Stimulated activated CD8-positive, alpha-beta memory T cell treated with anti-CD3 and anti-CD28 coated beads, Interleukin-15, amount 100 ng/mL, for 4 hours (primary cell): ENCODE data around the gene FAM131C.
"Not testable (repeated sequence)": the region's sequence is repeated elsewhere in the genome, so short reads cannot be mapped to it uniquely, and the experiment has no call there.

ENCODE experiments used
- DNase-seq, 2 donors: peaks; one replicate each; pipeline ENCODE4 v3.0.0-alpha.2; 2020; ENCODE audit warnings: low read depth in 2 of 2

FAM131C gene

DNA sequence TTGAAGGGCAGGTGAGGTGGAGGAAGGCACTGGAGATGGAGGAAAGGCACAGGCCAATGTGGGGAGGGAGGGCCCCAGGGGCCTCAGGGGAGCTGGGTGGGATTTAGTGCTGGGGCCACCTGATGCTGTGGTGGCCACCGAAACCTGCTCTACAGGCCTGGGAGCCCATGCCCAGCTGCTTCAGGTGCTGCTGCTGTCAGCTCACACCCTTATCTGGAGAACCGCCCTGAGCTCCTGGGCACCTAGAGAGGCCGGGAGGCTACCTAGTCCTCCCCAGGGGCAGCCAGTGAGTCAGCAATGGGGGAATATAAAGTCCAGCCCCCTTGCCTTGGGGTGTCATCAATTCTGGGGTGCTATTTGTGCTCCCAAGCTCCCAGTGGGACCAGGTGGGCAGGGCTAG lies 12.2 kb downstream of the FAM131C start:
- no peak for DNase-seq

DNA sequence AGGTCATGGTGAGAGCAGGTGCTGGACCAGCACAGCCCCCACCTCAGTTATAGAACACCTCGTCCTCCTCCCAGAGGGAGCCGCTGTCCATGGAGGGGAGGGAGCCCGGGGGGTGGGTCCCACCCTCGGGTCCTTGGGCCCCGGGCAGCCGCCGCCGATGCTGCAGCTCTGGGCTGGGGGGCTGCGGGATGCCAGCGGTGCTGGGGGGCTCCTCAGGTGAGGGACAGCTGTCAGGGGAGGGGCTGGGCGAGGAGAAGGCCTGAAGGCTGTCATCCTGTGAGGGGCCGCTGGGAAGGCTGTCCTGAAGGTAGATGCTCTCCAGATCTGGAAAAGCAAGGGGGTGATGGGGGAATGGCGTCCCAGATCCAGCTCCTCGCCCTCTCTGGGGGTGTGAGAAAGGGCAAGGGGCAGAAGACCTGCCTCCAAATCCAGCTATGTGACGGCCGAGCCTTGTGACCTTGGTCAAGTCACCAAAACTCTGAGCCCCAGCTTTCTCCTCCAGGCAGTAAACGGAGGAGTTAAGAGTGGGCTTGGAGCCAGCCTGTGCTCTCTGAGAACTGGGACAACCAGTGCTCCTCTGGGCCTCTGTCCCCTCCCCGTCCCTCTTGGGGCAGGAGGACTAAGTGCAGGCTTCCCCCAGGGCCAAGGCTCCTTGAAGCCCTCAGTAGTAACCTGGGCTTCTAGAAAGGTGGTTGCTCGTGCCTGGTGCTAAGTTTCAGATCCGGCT lies 14.9 kb downstream of the FAM131C start:
- DNase-seq = not testable (repeated sequence)

DNA sequence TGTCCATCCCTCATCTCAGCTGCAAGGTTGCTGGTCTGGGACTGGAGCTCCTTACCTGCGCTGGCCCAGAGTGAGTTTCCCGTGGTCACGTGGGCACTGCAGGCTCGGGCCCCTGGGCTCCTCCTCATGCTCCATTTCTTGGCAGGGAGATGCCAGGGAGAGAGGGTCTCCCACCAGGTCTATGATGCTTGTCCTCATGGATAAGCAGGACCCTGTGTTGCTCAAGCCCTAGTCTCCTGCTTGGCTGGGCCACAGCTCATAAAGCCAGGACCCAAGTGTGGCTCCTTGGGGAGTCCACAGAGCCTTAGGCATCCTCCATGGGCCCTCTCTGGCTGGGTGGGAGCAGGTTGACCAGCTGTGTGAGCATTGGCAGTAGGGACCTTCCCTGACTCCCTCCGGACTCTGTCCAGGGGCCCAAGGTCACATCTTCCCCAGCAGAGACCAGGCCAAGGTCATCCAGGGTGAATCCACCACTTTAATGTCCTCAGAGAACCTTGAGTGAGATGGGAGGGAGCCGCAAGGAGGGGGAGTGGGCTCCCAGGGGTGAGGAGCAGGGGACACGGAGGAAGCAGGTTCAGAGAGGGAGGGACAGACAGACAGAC lies 16.0 kb downstream of the FAM131C start:
- DNase-seq = not testable (repeated sequence)

DNA sequence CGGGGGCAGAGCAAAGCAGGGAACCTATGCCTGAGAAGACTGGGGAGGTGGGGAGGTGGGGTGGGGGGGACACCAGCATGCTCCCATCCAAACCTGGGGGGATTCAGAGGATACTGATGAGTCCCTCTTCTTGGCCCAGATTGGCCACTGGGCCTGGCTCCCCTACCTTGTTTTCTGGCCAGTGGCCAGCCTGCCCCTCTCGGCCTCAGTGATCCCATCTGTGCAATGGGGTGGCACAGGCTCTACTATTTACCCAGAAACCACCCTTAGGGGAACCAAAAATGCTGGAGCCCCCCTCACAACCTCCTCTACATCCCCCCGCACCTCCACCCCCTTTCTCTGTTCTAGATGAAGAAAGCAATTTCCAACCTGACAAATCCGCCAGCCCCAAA lies 16.9 kb downstream of the FAM131C start:
- DNase-seq = not testable (repeated sequence)

DNA sequence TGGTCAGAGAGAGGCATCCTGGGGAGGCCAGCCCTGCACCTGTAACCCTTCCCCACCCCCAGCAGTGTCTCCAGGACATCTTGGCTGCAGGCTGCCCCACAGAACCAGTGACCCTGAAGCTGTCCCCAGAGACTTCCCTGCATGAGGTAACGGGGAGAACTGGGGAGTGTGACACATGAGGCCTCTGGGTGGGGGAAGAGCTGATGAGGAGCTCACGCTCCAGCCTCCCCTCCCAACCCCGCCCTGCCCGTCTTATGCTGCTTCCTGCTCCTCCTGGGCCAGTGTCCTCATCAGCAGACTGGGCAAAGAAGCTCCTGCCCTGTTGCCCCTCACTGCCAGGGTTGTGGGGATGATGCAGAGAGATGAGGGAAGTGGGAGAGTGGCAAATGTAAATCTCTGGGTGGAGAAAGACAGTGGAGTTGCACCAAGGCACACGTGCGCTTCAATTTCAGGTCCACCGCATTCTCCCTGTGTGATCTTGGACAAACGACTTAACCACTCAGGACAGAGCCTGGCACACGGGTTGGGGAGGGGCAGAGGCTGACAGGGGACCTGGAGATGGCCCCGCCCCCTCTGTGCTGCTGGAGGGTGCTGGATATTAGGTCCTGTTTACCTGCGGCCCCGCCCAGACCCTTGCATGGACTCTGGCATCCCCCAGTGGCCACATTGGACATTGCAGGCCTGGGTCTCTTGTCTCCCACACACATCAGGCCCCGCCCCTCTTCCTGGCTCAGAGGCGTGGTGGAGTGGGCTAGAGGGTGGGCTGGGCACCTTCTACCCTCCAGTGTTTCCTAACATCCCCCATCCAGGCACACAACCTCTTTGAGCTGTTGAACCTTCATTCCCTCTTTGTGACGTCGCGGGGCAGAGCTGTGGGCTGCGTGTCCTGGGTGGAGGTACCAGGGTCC lies 17.6 kb downstream of the FAM131C start:
- peak; percentile 57 to 79 for DNase-seq

DNA sequence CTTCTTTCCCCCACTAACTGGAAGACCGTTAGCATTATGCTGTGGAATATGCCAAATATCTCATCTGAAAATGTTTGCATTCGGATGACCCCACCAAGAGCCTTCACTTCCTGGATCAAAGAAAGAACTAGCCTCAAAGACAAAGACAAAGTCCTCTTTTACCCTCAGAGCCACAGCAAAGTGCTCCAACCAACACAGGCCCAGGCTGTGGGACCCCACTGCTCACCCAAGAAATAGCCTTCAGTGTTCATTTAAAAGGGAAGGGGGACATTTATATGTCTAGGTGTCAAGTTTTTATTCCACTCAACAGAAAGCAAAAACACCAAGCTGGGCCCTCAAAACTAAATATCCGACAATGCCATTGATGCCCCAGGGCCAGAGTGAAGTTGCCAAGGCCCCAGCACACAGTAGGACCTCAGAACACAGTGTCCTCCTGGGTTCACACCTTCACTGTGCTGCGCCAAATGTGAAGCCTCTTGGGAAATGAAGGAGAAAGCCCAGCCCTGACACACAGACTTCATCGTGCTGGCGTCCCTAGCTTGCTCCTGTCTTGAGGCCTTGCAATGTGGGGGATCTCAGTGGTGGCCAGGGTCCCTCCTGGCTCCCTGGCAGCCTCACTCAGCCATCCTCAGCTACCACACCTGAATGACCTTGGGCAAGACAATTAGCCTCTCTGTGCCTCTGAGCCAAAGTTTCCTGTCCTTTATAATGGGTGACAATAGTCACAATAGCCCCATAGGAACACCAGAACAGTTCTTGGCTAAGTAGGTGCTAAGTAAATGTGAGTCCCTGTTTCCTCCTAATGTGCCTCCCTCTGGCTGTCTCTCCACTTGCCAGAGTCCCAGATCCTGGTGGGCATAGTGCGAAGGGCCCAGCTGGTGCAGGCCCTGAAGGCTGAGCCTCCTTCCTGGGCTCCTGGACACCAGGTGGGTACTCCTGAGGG lies 18.6 kb downstream of the FAM131C start:
- no peak for DNase-seq

DNA sequence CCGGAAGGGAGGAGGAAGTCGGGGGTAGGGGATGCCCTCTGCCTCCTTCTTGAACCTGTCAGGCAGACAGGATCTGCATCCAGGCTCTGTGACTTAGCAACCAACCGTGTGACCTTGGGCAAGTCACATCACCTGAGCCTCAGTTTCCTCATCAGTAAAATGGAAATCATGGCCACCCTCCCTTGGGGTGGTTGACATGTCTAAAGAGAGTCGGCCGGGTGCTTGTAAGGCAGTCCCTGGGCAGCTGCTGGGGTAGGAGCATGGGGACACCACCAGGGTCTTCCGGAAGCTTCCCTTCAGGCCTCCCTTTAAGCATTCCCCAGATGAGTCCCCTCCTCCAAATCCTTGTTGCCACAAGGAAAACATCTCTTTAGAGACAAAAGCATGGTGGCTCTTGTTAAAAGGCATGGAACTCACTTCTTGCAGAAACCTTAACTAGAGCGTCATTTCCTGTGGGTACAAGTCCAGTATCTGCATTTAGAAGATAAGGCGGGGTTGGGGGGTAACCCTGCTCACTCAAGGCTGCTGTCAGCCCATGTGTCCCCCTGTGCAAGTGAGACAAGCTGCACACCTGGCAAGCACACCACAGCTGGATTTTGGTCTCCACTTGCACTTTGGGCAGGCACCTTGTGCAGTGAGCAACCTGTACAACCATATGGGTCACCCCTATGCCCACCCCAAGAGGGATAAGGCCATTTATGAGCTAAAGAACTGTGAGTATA lies 19.5 kb downstream of the FAM131C start:
- no peak for DNase-seq

DNA sequence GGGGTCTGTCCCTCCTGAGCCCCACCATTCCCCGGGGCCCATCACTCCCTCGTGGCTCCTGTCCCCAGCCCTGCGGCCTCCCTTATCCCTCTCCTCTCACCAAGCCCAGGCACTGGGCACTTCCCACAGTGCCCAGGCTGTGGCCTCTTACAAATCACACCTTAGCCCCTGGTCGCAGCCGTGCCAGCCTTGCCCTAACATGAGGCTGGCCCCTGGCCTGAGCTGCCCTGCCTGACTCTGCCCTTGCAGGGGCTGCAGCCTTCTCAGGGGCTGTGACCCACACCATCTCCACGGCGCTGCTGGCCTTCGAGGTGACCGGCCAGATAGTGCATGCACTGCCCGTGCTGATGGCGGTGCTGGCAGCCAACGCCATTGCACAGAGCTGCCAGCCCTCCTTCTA lies 21.5 kb downstream of the FAM131C start:
- not testable (repeated sequence) for DNase-seq

DNA sequence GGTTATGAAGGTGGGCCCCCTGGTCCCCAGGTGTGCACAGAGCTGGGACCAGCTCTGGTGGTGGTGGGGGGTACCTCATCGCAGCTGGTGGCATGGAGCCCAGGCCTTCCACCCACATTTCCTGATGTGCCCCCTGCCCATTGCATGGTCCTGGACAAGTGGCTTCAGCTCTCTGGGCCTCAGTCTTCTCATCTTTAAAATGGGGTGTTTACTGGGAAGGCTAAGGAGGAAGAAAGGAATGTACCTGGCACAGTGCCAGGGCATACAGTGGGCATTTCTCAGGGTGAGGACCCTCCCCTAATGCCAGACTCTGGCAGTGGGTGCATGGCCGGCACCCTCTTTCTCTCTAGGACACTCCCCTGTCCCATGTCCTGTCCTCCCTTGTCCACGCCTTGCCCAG lies 22.4 kb downstream of the FAM131C start:
- no peak for DNase-seq

DNA sequence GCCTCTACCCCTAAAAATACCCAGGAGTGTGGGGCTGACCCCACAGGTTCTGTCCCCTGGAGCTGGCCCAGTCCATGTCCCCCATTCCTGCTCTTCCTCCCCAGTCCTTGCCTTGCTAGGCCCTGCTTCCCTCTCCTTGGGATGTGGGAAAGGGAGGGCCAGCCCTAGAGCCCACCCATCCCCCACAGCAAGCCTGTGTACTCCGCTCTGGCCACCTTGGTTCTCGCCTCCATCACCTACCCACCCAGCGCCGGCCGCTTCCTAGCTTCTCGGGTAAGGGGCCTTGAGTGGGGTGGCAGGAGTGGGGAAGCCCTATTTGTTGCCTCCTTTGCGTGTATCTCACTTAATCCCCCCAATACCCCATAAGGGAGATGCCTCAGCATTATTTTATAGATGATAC lies 23.1 kb downstream of the FAM131C start:
- no peak for DNase-seq

DNA sequence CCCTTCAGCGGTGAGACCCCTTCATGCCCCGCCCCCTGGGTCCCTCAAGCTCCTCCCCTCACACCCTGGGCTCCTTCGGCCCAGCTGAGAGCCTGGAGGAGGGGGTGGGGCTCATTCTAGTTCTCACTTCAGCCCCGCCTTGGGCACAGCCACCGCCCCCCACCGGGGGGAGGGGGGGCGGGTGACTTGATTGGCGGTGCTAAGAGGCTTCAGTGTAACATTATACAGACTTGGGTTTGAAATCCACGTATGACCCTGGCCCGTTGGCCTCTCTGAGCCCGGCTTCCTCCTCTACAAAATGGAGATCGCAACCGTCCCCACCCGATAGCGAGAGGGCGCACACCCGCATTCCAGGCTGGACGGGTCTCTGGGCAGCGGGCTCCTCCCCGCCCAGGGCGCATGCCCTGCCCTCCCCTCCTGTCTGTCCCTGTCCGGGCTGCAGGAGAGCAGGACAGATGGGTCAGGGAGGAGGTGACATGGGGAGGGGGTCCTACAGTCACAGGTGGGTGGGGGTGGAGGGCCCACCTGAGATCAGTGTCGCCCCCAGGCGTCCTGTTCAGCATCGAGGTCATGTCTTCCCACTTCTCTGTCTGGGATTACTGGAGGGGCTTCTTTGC lies 24.8 kb downstream of the FAM131C start:
- peak; percentile 19 to 26 for DNase-seq

DNA sequence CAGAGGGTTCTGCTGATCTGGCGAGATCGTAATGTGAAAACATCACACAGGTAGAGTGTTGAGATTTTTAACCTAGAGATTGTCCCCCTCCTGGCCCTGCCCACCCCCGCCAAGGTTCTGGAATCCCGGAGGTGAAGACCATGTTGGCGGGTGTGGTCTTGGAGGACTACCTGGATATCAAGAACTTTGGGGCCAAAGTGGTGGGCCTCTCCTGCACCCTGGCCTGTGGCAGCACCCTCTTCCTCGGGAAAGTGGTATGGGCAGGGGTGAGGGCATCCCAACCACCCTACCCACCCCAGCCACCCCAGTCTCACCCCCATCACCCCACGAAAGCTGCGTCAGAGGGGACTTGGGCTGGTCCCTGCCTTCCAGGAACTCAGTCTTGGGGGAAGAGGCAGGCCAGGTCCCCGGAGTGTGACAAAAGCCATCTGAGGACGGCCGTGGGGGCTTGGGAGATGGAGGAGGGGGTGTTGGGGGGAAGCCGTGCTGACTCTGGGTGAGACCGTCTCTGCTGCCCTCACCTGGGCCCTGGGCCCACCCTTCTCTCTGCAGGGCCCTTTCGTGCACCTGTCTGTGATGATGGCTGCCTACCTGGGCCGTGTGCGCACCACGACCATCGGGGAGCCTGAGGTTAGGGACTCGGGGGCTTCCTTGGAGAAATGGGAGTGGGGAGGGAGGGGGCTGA lies 25.5 kb downstream of the FAM131C start:
- no peak for DNase-seq

DNA sequence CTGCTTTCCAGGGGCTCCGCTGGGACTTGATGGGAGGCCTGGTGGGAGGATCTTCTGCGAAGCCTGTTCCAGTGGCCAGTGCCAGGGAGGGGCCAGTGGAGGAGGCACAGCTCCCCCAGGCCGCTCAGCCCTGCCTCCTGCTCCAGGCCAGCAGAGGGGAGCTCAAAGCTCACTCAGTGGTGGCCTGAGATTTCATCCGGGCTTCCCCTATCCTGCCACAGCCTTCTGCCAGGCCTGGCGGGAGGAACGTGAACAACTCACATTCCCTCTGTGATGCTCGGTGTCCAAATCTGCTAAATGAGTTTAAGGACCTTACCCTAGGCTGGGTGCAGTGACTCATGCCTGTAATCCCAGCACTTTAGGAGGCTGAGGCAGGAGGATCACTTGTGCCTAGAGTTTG lies 26.6 kb downstream of the FAM131C start:
- no peak for DNase-seq

DNA sequence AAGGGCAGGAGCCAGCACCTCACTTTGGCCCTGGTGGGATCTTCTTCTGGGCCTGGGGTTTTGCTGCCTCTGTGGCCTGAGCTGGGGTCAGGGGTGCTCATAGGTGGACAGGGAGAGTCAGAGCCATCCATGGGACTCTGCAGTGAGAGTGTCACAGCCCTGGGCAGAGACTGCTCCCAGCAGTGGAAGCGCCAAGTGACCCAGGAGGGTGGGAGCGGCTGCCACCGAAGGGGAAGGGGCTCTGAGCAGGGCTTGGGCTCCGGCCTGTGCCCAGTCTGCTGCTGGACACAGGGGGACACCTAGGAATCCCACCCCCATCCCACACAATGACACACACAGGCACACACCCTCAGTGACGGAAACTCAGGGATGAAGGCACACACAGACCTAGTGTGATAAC lies 29.5 kb downstream of the FAM131C start:
- DNase-seq = no peak

DNA sequence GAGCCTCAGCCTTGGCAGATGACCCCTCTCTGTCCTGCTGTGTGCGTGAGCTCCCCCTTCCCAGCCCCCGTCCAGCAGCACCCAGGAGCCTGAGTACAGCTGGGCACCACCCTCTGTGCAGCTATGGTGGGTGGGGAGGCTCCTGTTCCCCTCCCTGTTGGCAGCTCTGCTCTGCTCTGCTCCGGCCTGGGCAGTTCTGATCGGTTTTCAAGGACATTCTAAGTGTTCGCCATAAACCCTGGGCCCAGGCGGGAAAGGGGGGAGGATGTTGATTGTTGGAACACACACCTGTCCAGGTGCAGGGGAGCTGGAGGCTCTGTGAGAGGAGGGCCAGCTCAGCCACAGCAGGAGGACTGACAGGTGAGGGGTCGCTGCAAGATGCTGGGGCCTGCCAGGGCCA lies 29.9 kb downstream of the FAM131C start, which contains the start of gene CLCNKB:
TSS of gene CLCNKB (plus strand) at position 262 of the 400 bp plus-strand sequence. CDS start 711 bp downstream, outside the sequence.
- no peak for DNase-seq

DNA sequence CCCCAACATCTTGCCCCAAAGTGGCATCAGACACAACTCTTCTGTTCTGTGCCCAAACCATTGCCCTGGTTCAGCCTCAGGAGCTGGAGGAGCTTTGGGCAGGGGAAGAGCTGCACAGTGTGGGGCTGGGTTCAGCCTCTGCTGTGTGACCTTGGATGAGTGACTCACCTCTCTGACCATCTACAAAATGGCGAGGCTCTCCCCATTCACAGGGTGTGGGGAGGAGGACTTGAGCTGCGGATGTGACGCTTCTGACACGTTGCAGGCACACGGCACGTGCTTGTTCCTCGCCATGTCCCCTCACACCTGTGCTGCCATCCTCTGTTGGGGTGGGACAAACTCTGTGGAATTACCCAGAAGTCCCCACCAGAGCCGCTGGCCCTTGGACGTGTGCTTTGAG lies 30.8 kb downstream of the FAM131C start:
- not testable (repeated sequence) for DNase-seq

DNA sequence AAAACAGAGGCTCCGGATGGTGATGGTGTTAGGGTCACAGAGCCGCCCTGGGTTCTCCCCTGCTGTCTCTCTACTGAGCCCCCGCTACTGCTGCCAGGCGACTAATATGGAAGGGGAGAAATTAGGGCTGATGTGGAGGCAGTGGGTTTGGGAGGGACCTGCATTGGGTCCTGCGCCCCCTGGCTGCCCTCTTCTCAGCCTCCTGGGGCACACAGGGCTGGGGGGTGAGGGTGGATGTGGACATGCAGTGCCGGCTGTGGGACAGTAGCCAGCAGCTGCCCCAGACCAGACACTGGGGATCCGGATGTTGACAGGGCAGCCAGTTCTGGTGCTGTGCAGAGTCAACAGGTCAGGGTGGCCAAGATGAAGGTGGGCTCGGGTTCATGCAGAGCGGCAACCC lies 31.4 kb downstream of the FAM131C start:
- no peak for DNase-seq

DNA sequence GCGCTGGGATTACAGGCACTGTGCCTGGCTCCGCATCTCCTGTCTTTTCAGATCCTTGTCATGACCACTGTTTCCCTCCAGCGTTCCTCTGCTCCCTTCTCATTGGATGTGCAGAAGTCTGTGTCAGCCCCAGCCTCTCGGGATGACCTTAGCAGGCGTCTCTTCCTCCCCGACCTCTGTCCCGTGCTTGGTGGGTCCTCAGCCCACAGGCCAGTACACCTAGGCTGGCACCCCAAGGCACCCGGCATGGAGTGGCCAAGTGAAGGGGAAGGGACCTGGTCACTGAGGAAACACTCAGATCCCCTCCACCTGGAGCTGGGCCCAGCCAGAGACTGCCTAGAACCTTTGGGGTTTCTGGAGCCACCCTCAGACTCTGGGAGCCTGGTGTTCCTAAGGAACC lies 32.3 kb downstream of the FAM131C start:
- DNase-seq = no peak

DNA sequence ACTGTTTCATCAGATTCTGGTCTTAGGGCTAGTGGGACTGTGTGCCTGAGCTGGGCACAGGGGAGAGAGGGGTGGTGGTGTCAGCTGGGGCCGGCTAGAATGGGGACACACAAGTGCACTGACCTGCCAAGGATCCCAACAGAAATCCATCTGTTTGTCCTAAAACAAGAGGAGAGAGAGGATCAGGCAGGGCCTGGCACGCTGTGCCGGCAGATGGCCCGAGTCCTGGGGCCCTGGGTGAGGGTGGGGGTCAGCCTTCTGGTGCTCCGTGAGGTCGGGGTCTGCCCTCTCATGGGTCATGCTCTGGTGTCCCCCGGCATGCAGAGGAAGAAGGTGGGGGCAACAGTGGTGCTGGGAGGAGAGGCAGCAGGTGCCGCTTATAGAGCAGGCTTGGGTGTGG lies 33.6 kb downstream of the FAM131C start:
- not testable (repeated sequence) for DNase-seq

DNA sequence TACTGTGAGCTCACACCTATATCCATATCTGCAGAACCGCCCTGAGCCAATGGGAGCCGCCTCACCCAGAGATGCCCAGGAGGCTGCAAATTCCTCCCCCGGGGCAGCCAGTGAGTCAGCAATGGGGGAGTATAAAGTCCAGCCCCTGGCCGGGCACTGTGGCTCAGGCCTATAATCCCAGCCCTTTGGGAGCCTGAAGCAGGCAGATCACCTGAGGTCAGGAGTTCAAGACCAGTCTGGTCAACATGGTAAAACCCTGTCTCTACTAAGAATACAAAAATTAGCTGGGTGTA lies 34.9 kb downstream of the FAM131C start:
- no peak for DNase-seq
